Measurements from ENCODE around the gene RPL14. TPM values are rescaled to one million over a fixed set of nuclear protein-coding genes. Genes with fewer than 3 reads are reported as not detected.
"Not testable (repeated sequence)": the region's sequence is repeated elsewhere in the genome, so short reads cannot be mapped to it uniquely, and the experiment has no call there.

Gene RPL14
- total RNA-seq, 1 experiment from 2014 or later = 624 TPM

DNA sequence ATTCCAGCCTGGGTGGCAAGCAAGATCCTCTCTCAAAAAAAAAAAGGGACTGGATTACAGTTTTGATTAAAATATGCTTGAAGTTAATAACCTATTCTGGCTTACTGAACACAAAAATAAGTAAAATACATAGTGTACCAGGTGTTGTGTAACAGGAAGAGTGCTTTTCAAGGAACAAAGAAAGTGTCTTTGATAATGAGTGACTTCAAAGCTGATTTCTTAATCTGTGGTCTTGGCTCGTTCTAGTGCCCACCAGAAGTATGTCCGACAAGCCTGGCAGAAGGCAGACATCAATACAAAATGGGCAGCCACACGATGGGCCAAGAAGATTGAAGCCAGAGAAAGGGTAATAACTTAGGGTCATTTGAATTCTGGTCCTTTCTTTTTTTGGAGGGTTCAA lies 4.0 kb downstream of the RPL14 start:
- Histone ChIP-seq H3F3A (ENCODE audit: low read length, unreplicated experiment) (peaks cover 23% of the 10 kb centered on the region), H2AFZ (ENCODE audit: low read length) (no peak overlapping the region), H4K20me1 (ENCODE audit: low read length) (peaks cover 51% of the 10 kb centered on the region), H3K79me2 (ENCODE audit: low read length) (peaks cover 48% of the 10 kb centered on the region), H3K4me2 (ENCODE audit: low read length) (no peak overlapping the region), H3K9me3 (ENCODE audit: low read length) (no peaks in the 10 kb centered on the region), H3K9me2 (replicated peaks; ENCODE audit: low read length) (no peaks in the 10 kb centered on the region), H3K4me3 (ENCODE audit: low read length) (no peak overlapping the region), H3K9ac (ENCODE audit: low read length) (no peak overlapping the region), H3K36me3 (ENCODE audit: low read depth, low read length) (peaks cover 62% of the 10 kb centered on the region), H3K27me3 (ENCODE audit: low read length) (no peaks in the 10 kb centered on the region), H3K27ac (ENCODE audit: low read length) (no peak overlapping the region), H3K4me1 (ENCODE audit: insufficient read depth, low read length) (peaks cover 24% of the 10 kb centered on the region)
- ChIA-PET CTCF (no interaction called here), POLR2A (ENCODE audit: unreplicated experiment) (no interaction called here)
- no TSS peak for BruUV-seq (replicated peaks)
- DNase-seq (no peak), ATAC-seq (no peak)
- TF ChIP-seq EZH2 (IDR thresholded peaks at IDR 0.05; ENCODE audit: low read length, unreplicated experiment) (no peak), EZH2phosphoT487 (IDR thresholded peaks at IDR 0.05; ENCODE audit: borderline replicate concordance, low read length) (no peak)
- TF ChIP-seq, protein P1, sequence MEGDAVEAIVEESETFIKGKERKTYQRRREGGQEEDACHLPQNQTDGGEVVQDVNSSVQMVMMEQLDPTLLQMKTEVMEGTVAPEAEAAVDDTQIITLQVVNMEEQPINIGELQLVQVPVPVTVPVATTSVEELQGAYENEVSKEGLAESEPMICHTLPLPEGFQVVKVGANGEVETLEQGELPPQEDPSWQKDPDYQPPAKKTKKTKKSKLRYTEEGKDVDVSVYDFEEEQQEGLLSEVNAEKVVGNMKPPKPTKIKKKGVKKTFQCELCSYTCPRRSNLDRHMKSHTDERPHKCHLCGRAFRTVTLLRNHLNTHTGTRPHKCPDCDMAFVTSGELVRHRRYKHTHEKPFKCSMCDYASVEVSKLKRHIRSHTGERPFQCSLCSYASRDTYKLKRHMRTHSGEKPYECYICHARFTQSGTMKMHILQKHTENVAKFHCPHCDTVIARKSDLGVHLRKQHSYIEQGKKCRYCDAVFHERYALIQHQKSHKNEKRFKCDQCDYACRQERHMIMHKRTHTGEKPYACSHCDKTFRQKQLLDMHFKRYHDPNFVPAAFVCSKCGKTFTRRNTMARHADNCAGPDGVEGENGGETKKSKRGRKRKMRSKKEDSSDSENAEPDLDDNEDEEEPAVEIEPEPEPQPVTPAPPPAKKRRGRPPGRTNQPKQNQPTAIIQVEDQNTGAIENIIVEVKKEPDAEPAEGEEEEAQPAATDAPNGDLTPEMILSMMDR (conservative IDR thresholded peaks at IDR 0.05; ENCODE audit: low read depth, low read length) = no peak
- intact Hi-C loops (cut with micrococcal nuclease) = no loop called here

DNA sequence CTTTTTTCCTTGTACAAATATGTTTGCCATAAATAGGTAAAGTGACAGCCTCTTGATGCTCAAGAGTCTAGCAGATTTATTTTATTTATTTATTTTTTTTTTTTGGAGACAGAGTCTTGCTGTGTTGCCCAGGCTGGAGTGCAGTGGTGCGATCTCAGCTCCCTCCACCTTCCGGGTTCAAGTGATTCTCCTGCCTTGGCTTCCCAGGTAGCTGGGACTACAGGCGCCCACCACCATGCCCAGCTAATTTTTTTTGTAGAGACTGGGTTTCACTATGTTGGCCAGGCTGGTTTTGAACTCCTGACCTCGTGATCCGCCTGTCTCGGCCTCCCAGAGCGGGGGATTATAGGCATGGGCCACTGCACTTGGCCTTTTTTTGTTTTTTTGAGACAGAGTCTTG lies 5.7 kb downstream of the RPL14 start:
- H3K4me3 ChIP-seq (ENCODE audit: low read length); DNase-seq; H3K9me3 ChIP-seq (ENCODE audit: low read length); CTCF ChIA-PET; H3K4me2 ChIP-seq (ENCODE audit: low read length); H2AFZ ChIP-seq (ENCODE audit: low read length); H3K27me3 ChIP-seq (ENCODE audit: low read length); ATAC-seq; BruUV-seq (replicated peaks); H3K27ac ChIP-seq (ENCODE audit: low read length); H3K9me2 ChIP-seq (replicated peaks; ENCODE audit: low read length); intact Hi-C loops (cut with micrococcal nuclease); H3K9ac ChIP-seq (ENCODE audit: low read length): not testable (repeated sequence)
- H3K4me1 ChIP-seq (ENCODE audit: insufficient read depth, low read length) = peaks cover 21% of the 10 kb centered on the region
- H3K36me3 ChIP-seq (ENCODE audit: low read depth, low read length) = peaks cover 59% of the 10 kb centered on the region
- POLR2A ChIA-PET (ENCODE audit: unreplicated experiment) = interaction anchor here (0.5 kb wide), 1 partner anchor 136 kb away, joined by 4 read pairs; no protein-coding TSS in a partner anchor
- peaks cover 31% of the 10 kb centered on the region for H3F3A ChIP-seq (ENCODE audit: low read length, unreplicated experiment)
- peaks cover 33% of the 10 kb centered on the region for H3K79me2 ChIP-seq (ENCODE audit: low read length)
- peaks cover 47% of the 10 kb centered on the region for H4K20me1 ChIP-seq (ENCODE audit: low read length)

DNA sequence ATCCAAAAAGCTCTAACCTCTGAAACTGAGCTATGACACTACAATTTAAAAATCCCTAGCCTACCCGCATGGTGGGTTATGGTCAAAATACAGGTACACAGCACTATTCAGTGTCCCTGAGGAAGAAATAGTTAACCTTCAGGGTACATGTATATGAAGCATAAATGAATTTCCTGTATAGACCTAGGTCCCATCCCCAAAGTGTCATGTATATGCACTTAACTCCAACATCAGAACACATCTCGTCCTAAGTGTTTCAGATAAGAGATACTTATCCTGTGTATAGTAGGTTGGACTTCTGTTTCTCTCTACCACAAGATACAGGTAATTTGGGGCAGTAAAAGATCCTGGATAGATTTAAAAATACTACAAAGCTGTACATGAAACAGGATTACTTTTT lies 6.4 kb downstream of the RPL14 start:
- no peak for DNase-seq
- H4K20me1 ChIP-seq (ENCODE audit: low read length) = peaks cover 40% of the 10 kb centered on the region
- intact Hi-C loops (cut with micrococcal nuclease) = no loop called here
- H3K4me1 ChIP-seq (ENCODE audit: insufficient read depth, low read length) = peaks cover 16% of the 10 kb centered on the region
- H3K9me2 ChIP-seq (replicated peaks; ENCODE audit: low read length) = no peaks in the 10 kb centered on the region
- H3K9ac ChIP-seq (ENCODE audit: low read length) = no peak overlapping the region
- CTCF ChIA-PET = no interaction called here
- peaks cover 51% of the 10 kb centered on the region for H3K36me3 ChIP-seq (ENCODE audit: low read depth, low read length)
- no TSS peak for BruUV-seq (replicated peaks)
- no peaks in the 10 kb centered on the region for H3K9me3 ChIP-seq (ENCODE audit: low read length)
- TF ChIP-seq, protein P1 (conservative IDR thresholded peaks at IDR 0.05; ENCODE audit: low read depth, low read length) = no peak
- TF ChIP-seq EZH2 (IDR thresholded peaks at IDR 0.05; ENCODE audit: low read length, unreplicated experiment) = no peak
- TF ChIP-seq EZH2phosphoT487 (IDR thresholded peaks at IDR 0.05; ENCODE audit: borderline replicate concordance, low read length) = no peak
- H3K27me3 ChIP-seq (ENCODE audit: low read length) = no peaks in the 10 kb centered on the region
- no peak overlapping the region for H3K4me3 ChIP-seq (ENCODE audit: low read length)
- H3K79me2 ChIP-seq (ENCODE audit: low read length) = peaks cover 26% of the 10 kb centered on the region
- POLR2A ChIA-PET (ENCODE audit: unreplicated experiment) = no interaction called here
- no peak overlapping the region for H3K4me2 ChIP-seq (ENCODE audit: low read length)
- no peak overlapping the region for H3K27ac ChIP-seq (ENCODE audit: low read length)
- no peak for ATAC-seq
- no peak overlapping the region for H2AFZ ChIP-seq (ENCODE audit: low read length)
- peaks cover 31% of the 10 kb centered on the region for H3F3A ChIP-seq (ENCODE audit: low read length, unreplicated experiment)

Measured in PC-3 (cell line).